Measurements from ENCODE around the gene FARP1. TPM values are rescaled to one million over a fixed set of nuclear protein-coding genes. Genes with fewer than 3 reads are reported as not detected.
"Not testable (repeated sequence)": the region's sequence is repeated elsewhere in the genome, so short reads cannot be mapped to it uniquely, and the experiment has no call there.

Gene FARP1
- total and polyA plus RNA-seq, 8 donors: 11.6 to 319 (median 70.3) TPM

GRCh38 chr13:98228661-98229341 lies 85.9 kb downstream of the FARP1 start:
- no peak for DNase-seq
- TF ChIP-seq POLR2A (IDR thresholded peaks at IDR 0.05) (no peak), EP300 (IDR thresholded peaks at IDR 0.05) (no peak), POLR2AphosphoS5 (IDR thresholded peaks at IDR 0.05) (no peak)
- TF ChIP-seq, protein P1, sequence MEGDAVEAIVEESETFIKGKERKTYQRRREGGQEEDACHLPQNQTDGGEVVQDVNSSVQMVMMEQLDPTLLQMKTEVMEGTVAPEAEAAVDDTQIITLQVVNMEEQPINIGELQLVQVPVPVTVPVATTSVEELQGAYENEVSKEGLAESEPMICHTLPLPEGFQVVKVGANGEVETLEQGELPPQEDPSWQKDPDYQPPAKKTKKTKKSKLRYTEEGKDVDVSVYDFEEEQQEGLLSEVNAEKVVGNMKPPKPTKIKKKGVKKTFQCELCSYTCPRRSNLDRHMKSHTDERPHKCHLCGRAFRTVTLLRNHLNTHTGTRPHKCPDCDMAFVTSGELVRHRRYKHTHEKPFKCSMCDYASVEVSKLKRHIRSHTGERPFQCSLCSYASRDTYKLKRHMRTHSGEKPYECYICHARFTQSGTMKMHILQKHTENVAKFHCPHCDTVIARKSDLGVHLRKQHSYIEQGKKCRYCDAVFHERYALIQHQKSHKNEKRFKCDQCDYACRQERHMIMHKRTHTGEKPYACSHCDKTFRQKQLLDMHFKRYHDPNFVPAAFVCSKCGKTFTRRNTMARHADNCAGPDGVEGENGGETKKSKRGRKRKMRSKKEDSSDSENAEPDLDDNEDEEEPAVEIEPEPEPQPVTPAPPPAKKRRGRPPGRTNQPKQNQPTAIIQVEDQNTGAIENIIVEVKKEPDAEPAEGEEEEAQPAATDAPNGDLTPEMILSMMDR (IDR thresholded peaks at IDR 0.05): no peak
- Histone ChIP-seq H3K27me3 (no peaks in the 10 kb centered on the region), H3K4me1 (peaks cover 0 to 17% (median 10%) of the 10 kb centered on the region in 4 donors), H3K4me3 (no peak overlapping the region), H3K9me3 (no peaks in the 10 kb centered on the region), H3K36me3 (no peaks in the 10 kb centered on the region), H3K27ac (no peak overlapping the region)
- intact Hi-C loops (cut with DNase I; ENCODE audit: low total_unique reads): no loop called here
- 62 to 74% (median 66%) methylated on average over 3 of the region's 3 CpGs for WGBS, 5 donors

- 86 to 97% (median 89%) methylated on average over 4 of the region's 4 CpGs for WGBS, 5 donors
- H3K9me3 ChIP-seq; H3K27ac ChIP-seq; H3K36me3 ChIP-seq; H3K27me3 ChIP-seq; DNase-seq; H3K4me3 ChIP-seq; intact Hi-C loops (cut with DNase I; ENCODE audit: low total_unique reads): not testable (repeated sequence)
- peaks cover 0 to 18% (median 7%) of the 10 kb centered on the region in 4 donors for H3K4me1 ChIP-seq
Measured at GRCh38 chr13:98230762-98231161, 87.9 kb downstream of the FARP1 start.

- H3K4me1 ChIP-seq: peaks cover 0 to 18% (median 7%) of the 10 kb centered on the region in 4 donors
Measured at GRCh38 chr13:98232456-98232855, 89.6 kb downstream of the FARP1 start.

GRCh38 chr13:98233127-98233526 lies 90.2 kb downstream of the FARP1 start:
- TF ChIP-seq EP300 (IDR thresholded peaks at IDR 0.05): no peak
- TF ChIP-seq POLR2AphosphoS5 (IDR thresholded peaks at IDR 0.05): no peak
- TF ChIP-seq, protein P1 (IDR thresholded peaks at IDR 0.05): no peak
- TF ChIP-seq POLR2A (IDR thresholded peaks at IDR 0.05): no peak
- Histone ChIP-seq H3K4me1 (peaks cover 0 to 18% (median 7%) of the 10 kb centered on the region in 4 donors), H3K4me3 (no peak overlapping the region), H3K27ac (no peak overlapping the region), H3K27me3 (no peaks in the 10 kb centered on the region), H3K36me3 (no peaks in the 10 kb centered on the region), H3K9me3 (no peaks in the 10 kb centered on the region)
- WGBS, 5 donors: 55 to 74% (median 62%) methylated on average over 2 of the region's 2 CpGs
- no peak for DNase-seq
- intact Hi-C loops (cut with DNase I; ENCODE audit: low total_unique reads): no loop called here

More at GRCh38 chr13:98232456-98232855, 89.6 kb downstream of the FARP1 start:
- 83 to 94% (median 91%) methylated on average over 4 of the region's 4 CpGs for WGBS, 5 donors
- H3K4me3 ChIP-seq: no peak overlapping the region
- DNase-seq: no peak
- H3K27me3 ChIP-seq: no peaks in the 10 kb centered on the region
- intact Hi-C loops (cut with DNase I; ENCODE audit: low total_unique reads): no loop called here
- H3K27ac ChIP-seq: no peak overlapping the region
- H3K9me3 ChIP-seq: no peaks in the 10 kb centered on the region
- TF ChIP-seq, protein P1 (IDR thresholded peaks at IDR 0.05): no peak
- no peak for TF ChIP-seq POLR2A (IDR thresholded peaks at IDR 0.05)
- TF ChIP-seq POLR2AphosphoS5 (IDR thresholded peaks at IDR 0.05): no peak
- no peak for TF ChIP-seq EP300 (IDR thresholded peaks at IDR 0.05)
- no peaks in the 10 kb centered on the region for H3K36me3 ChIP-seq

DNA sequence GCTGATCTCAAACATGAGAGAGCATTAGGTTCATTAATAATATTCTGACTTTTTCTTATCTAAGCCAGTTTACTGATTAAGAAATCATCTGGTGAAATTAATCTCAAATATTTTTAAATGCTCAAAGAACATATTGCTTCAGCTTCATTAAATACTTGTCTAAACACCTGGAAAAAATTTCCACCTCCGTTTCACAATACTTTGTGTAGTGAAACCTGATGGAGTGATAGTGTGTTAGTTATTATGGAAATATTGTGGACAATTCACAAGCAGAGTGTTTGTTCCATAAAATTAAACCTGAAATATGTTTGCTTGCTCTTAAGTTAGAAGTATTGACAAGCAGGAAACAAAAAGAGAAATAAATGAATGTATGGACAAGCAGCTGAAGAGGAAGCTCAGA lies 91.5 kb downstream of the FARP1 start:
- intact Hi-C loops (cut with DNase I; ENCODE audit: low total_unique reads): no loop called here

More for the DNA sequence above, 91.5 kb downstream of the FARP1 start:
- no peaks in the 10 kb centered on the region for H3K9me3 ChIP-seq
- H3K27me3 ChIP-seq: no peaks in the 10 kb centered on the region
- H3K4me3 ChIP-seq: no peak overlapping the region
- H3K4me1 ChIP-seq: peaks cover 0 to 10% (median 6%) of the 10 kb centered on the region in 4 donors
- DNase-seq: no peak
- 36 to 60% (median 42%) methylated on average over 1 of the region's 1 CpG for WGBS, 5 donors
- no peaks in the 10 kb centered on the region for H3K36me3 ChIP-seq
- no peak overlapping the region for H3K27ac ChIP-seq
- TF ChIP-seq EP300 (IDR thresholded peaks at IDR 0.05) (no peak), POLR2AphosphoS5 (IDR thresholded peaks at IDR 0.05) (no peak), POLR2A (IDR thresholded peaks at IDR 0.05) (no peak)
- TF ChIP-seq, protein P1 (IDR thresholded peaks at IDR 0.05): no peak
